Measurements from ENCODE around the gene ABHD17A. TPM values are rescaled to one million over a fixed set of nuclear protein-coding genes. Genes with fewer than 3 reads are reported as not detected.

The ABHD17A gene
- polyA plus RNA-seq, 3 donors, result 69.8 to 96.1 (median 79.0) TPM

DNA sequence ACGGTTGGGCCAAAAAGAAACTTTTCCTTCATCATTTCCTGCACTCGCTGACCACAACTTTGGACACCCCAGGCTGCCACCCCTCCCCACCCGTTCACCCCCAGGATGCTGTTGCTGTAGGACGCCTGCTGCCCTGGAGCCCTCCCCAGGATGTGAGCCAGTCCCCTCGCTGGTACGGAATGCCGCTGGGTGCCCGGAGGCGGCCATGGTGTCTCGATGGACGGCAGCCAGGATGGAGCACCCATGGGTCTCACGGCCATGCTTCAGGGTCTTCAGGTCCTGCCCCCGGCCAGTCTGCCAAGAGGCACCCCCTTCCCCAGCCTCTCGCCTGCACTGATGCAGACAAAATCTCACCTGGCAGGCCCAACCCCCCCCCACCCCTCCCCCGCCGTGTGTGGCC lies 40.2 kb upstream of the ABHD17A start:
- H3K4me3 ChIP-seq (replicated peaks in 1 of 3; ENCODE audit: low read depth in 2 of 3, low read length in 3 of 3), result no peak overlapping the region
- DNase-seq, result no peak
- H2AFZ ChIP-seq (ENCODE audit: insufficient read depth, low read depth, low read length, poor library complexity, severe bottlenecking), result no peak overlapping the region
- no peaks in the 10 kb centered on the region for H4K20me1 ChIP-seq (ENCODE audit: insufficient read depth, low read length)
- no peaks in the 10 kb centered on the region for H3K9me3 ChIP-seq (replicated peaks in 1 of 2; ENCODE audit: control insufficient read depth in 1 of 2, insufficient read depth in 1 of 2, low read length in 2 of 2)
- Mint-ChIP-seq H3K27ac (no peak overlapping the region), H3K9me3 (peaks cover 0 to 5% (median 0%) of the 10 kb centered on the region in 7 donors), H3K36me3 (peaks cover 23 to 45% of the 10 kb centered on the region in 2 donors), H3K4me3 (no peak overlapping the region), H3K4me1 (peaks cover 34% of the 10 kb centered on the region), H3K27me3 (ENCODE audit: low read depth in 3 of 3) (peaks cover 2 to 4% (median 4%) of the 10 kb centered on the region in 3 donors)
- intact Hi-C loops (cut with micrococcal nuclease), result loop anchor here in 1 of 2 donors (5.0 kb wide), 1 partner anchor 37 kb away; no protein-coding TSS in a partner anchor
- no peak overlapping the region for H3K9ac ChIP-seq (ENCODE audit: insufficient read depth, low read length, poor library complexity, severe bottlenecking)
- H3K27ac ChIP-seq (ENCODE audit: low read depth in 1 of 2, low read length in 2 of 2), result no peak overlapping the region
- H3K4me2 ChIP-seq (replicated peaks; ENCODE audit: extremely low read depth, low read length, poor library complexity, severe bottlenecking), result no peak overlapping the region
- 73% methylated on average over 12 of the region's 16 CpGs for WGBS (ENCODE audit: insufficient coverage)
- TF ChIP-seq, protein P1, sequence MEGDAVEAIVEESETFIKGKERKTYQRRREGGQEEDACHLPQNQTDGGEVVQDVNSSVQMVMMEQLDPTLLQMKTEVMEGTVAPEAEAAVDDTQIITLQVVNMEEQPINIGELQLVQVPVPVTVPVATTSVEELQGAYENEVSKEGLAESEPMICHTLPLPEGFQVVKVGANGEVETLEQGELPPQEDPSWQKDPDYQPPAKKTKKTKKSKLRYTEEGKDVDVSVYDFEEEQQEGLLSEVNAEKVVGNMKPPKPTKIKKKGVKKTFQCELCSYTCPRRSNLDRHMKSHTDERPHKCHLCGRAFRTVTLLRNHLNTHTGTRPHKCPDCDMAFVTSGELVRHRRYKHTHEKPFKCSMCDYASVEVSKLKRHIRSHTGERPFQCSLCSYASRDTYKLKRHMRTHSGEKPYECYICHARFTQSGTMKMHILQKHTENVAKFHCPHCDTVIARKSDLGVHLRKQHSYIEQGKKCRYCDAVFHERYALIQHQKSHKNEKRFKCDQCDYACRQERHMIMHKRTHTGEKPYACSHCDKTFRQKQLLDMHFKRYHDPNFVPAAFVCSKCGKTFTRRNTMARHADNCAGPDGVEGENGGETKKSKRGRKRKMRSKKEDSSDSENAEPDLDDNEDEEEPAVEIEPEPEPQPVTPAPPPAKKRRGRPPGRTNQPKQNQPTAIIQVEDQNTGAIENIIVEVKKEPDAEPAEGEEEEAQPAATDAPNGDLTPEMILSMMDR (IDR thresholded peaks at IDR 0.05), result no peak
- H3K4me1 ChIP-seq (ENCODE audit: control insufficient read depth in 1 of 2, insufficient read depth in 2 of 2, low read length in 2 of 2), result peaks cover 35 to 41% of the 10 kb centered on the region in 2 donors
- H3K36me3 ChIP-seq (replicated peaks in 1 of 2; ENCODE audit: control insufficient read depth in 1 of 2, insufficient read depth in 2 of 2, low read length in 2 of 2), result peaks cover 28 to 29% of the 10 kb centered on the region in 2 donors
- no peaks in the 10 kb centered on the region for H3K79me2 ChIP-seq (ENCODE audit: insufficient read depth, low read length)
- H3K27me3 ChIP-seq (ENCODE audit: control insufficient read depth in 2 of 2, insufficient read depth in 2 of 2, low read length in 2 of 2), result no peaks in the 10 kb centered on the region

- Histone ChIP-seq H3K4me2 (replicated peaks; ENCODE audit: extremely low read depth, low read length, poor library complexity, severe bottlenecking) (no peak overlapping the region), H3K9me3 (replicated peaks in 1 of 2; ENCODE audit: control insufficient read depth in 1 of 2, insufficient read depth in 1 of 2, low read length in 2 of 2) (no peaks in the 10 kb centered on the region), H3K79me2 (ENCODE audit: insufficient read depth, low read length) (no peaks in the 10 kb centered on the region), H2AFZ (ENCODE audit: insufficient read depth, low read depth, low read length, poor library complexity, severe bottlenecking) (no peak overlapping the region), H4K20me1 (ENCODE audit: insufficient read depth, low read length) (no peaks in the 10 kb centered on the region), H3K27me3 (ENCODE audit: control insufficient read depth in 2 of 2, insufficient read depth in 2 of 2, low read length in 2 of 2) (no peaks in the 10 kb centered on the region), H3K4me1 (ENCODE audit: control insufficient read depth in 1 of 2, insufficient read depth in 2 of 2, low read length in 2 of 2) (peaks cover 27 to 32% of the 10 kb centered on the region in 2 donors), H3K36me3 (replicated peaks in 1 of 2; ENCODE audit: control insufficient read depth in 1 of 2, insufficient read depth in 2 of 2, low read length in 2 of 2) (peaks cover 35 to 36% of the 10 kb centered on the region in 2 donors), H3K27ac (ENCODE audit: low read depth in 1 of 2, low read length in 2 of 2) (peak overlapping the region; percentile 48 to 64), H3K9ac (ENCODE audit: insufficient read depth, low read length, poor library complexity, severe bottlenecking) (no peak overlapping the region), H3K4me3 (replicated peaks in 1 of 3; ENCODE audit: low read depth in 2 of 3, low read length in 3 of 3) (no peak overlapping the region)
- H3K36me3 Mint-ChIP-seq, result peaks cover 28 to 56% of the 10 kb centered on the region in 2 donors
- no peak for DNase-seq
- H3K4me3 Mint-ChIP-seq, result no peak overlapping the region
- H3K27me3 Mint-ChIP-seq (ENCODE audit: low read depth in 3 of 3), result no peaks in the 10 kb centered on the region
- H3K4me1 Mint-ChIP-seq, result peaks cover 25% of the 10 kb centered on the region
- TF ChIP-seq, protein P1 (IDR thresholded peaks at IDR 0.05), result no peak
- intact Hi-C loops (cut with micrococcal nuclease), result no loop called here
- peak overlapping the region in 5 of 7 donors; percentile 40 to 79 (median 71) for H3K27ac Mint-ChIP-seq
- H3K9me3 Mint-ChIP-seq, result peaks cover 0 to 5% (median 0%) of the 10 kb centered on the region in 7 donors
- 92% methylated on average over 28 of the region's 35 CpGs for WGBS (ENCODE audit: insufficient coverage)
Measured at GRCh38 chr19:1924320-1924961, 39.1 kb upstream of the ABHD17A start.

Measured in CD14-positive monocyte (primary cell).